ENCODE results near the gene GNPDA1.

The GNPDA1 gene

DNA sequence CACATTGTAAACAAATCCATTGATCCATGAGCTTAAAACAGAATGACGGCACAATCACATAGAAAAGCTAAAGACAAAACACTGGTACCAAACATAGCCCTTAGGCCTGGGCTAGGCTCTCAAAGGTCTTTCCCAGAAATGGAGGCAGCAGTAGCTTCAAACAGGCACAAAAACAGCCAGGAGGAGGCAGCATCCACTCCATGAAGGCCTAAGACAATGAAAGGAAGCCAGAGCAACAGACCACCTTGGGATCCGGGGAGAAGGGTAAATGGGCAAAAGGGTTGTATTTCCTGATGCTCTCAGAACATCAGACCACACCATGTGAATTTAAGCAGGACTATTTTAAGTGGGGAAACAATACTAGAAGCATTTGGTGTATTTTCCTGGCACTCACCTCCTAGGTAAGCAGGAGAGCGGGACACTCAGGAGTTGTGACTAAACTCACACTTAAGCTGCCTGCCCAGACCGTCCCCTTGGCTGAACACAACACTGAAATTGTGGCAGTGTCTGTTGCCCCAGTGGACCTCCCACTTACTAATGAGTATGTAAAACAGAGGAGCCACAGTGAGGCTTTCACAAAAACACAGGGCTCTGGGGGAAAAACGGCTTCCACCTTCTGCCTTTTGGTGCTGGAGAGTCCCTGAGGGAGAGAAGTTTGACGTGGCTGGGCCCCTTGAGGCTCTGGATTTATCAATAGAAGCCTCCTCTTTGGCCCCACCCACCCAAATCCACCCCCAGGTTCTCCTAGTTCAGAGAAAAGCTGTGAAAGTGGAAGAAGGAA lies 11.9 kb downstream of the GNPDA1 start:
- H3K4me3 ChIP-seq (ENCODE audit: low read depth, low read length): no peak overlapping the region
- TF ChIP-seq, protein P1, sequence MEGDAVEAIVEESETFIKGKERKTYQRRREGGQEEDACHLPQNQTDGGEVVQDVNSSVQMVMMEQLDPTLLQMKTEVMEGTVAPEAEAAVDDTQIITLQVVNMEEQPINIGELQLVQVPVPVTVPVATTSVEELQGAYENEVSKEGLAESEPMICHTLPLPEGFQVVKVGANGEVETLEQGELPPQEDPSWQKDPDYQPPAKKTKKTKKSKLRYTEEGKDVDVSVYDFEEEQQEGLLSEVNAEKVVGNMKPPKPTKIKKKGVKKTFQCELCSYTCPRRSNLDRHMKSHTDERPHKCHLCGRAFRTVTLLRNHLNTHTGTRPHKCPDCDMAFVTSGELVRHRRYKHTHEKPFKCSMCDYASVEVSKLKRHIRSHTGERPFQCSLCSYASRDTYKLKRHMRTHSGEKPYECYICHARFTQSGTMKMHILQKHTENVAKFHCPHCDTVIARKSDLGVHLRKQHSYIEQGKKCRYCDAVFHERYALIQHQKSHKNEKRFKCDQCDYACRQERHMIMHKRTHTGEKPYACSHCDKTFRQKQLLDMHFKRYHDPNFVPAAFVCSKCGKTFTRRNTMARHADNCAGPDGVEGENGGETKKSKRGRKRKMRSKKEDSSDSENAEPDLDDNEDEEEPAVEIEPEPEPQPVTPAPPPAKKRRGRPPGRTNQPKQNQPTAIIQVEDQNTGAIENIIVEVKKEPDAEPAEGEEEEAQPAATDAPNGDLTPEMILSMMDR (IDR thresholded peaks at IDR 0.05; ENCODE audit: low read depth, low read length): no peak

DNA sequence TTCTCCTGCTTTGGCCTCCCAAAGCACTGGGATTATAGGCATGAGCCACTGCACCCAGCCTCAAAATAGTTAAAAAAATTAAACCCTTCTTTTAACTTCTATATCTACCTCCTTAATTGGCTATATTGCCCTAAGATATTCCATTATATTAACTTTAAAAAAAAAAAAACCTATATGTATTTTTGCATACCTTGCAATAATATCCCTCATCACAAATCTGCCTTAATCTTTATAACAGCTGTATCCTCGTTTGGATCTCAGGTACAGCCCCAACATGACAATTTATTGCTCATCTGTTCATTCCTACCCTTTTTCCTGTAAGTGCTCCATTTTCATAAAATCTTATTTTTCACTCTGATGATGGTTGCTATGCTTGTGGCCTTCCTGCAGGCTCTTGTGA lies 12.7 kb downstream of the GNPDA1 start:
- TF ChIP-seq, protein P1 (IDR thresholded peaks at IDR 0.05; ENCODE audit: low read depth, low read length): no peak
- H3K4me3 ChIP-seq (ENCODE audit: low read depth, low read length): no peak overlapping the region

DNA sequence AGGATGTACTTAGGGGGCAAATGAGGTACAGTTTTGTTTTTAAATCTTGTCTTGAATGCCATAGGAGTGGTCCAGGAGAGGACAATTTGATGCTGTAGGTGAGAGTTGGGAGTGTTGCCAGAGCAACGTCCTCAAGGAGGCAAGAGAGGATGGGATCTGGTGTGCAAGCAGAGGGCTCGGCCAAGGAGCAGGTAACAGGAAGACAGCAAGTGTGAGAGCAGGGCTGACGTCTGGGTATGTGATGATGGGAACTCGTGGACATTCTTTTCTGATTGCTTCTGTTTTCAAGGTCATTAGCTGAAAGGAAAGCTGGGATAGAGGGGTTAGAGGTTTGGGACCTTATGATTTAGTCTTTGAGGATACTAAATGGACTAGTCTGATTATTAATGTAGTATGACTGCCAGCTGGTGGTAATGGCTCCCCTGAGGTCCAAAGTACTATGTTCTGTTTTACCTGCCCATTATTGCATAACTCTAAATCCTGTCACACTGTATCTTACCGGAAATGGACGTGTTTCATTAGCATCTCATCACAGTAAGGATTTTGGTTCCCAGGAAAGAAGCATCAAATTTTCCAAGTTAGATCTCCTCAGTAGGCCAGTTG lies 15.4 kb downstream of the GNPDA1 start:
- no peak overlapping the region for H3K4me3 ChIP-seq (ENCODE audit: low read depth, low read length)
- TF ChIP-seq, protein P1 (IDR thresholded peaks at IDR 0.05; ENCODE audit: low read depth, low read length): no peak

DNA sequence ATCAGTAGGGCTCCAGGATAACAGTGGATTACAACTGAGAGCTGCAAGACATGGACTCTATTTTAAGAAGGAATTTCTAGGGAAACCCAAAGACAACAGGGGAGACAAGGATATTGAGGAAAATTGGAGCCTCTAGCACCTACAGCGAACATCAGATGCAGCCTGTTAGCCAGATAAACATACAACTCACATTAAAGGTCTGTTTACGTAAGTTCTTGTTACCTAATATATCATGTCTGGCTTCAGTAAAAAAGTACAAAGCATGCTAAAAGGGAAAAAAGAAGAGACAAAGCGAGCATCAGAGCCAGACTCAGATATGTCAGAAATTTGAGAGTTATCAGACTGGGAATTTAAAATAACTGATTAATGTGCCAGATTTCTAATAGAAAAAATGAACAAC lies 17.2 kb downstream of the GNPDA1 start:
- H3K4me3 ChIP-seq (ENCODE audit: low read depth, low read length): no peak overlapping the region
- TF ChIP-seq, protein P1 (IDR thresholded peaks at IDR 0.05; ENCODE audit: low read depth, low read length): no peak

DNA sequence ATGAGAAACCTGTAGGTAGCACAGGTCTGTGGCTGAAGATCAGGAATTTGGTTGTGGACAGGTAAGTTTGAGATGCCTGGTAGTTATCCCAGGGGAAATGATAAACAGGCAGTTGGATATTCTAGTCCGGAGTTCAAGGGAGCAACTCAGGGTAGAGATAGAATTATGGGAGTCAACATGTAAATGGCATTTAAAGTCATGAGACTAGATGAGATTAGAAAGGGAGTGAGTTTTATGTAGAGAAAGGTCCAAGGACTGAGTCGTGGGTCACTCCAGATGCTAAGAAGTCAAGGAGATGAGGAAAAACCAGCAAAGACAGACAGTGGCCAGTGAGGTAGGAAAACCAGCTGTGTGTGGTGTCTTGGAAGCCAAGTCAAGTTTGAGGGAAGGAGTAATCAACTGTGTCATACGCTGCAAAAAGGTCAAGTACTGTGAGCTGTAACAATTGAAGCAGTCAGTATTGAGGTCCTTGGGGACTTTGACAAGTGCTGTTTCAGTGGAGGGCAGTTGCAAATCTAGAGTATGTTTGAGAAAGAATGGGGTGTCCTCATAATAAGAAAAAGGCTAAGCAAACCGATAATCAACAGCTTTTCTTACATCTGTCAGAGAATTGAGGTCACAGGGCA lies 18.2 kb downstream of the GNPDA1 start:
- TF ChIP-seq, protein P1 (IDR thresholded peaks at IDR 0.05; ENCODE audit: low read depth, low read length): no peak
- H3K4me3 ChIP-seq (ENCODE audit: low read depth, low read length): no peak overlapping the region

DNA sequence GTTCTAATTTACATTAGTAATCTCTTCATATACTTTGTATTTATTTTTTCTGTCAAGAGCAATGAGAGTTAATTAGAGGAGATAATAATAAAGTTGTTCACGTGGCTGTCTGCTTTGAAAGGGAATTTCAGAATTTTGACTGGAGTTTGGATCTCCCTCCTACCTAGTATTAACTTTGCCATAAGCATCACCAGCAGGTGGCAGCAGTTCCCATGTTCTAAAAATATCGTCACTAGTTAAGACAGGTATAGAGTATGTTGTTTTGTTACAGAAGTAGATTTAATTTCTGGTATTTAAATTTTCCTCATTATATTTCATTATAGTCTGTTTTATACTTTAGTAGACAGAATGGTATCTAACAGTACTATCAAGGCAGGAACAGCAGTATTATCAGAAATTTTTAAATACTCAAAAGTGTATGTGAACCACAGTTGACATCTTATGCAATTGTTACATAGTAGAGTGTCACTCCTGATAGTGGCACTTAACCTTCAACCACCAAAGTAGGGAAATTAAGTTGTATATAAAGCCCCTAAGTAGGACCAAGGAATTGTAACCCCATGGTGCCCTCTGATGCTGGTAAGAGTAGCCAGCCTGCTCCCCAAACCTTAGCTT lies 20.4 kb downstream of the GNPDA1 start:
- TF ChIP-seq, protein P1 (IDR thresholded peaks at IDR 0.05; ENCODE audit: low read depth, low read length): peak; percentile 52; the same call in 1 of the 2 replicates
- H3K4me3 ChIP-seq (ENCODE audit: low read depth, low read length): no peak overlapping the region
